Peyer's patch (tissue), 4 donors: ENCODE results near the gene SHC3.

Experiments used
- POLR2A ChIP-seq, 2 donors: fragments of 450-650 bp; IDR thresholded peaks; one replicate each; pipeline ENCODE4 v1.5.1; 2017; ENCODE audit warnings: antibody characterized with exemption in 2 of 2, mild to moderate bottlenecking in 2 of 2, moderate library complexity in 2 of 2
- TF ChIP-seq, protein P1 (sequence below), 6 experiments: fragments of 450-650 bp in 4 of 6; fragments of 200-600 bp in 2 of 6; sonication (generic) in 1 of 6; IDR thresholded peaks; one replicate each; pipeline ENCODE4 v1.5.1; 2017 to 2019; ENCODE audit warnings: antibody characterized with exemption in 6 of 6, mild to moderate bottlenecking in 3 of 6, moderate library complexity in 1 of 6

DNA sequence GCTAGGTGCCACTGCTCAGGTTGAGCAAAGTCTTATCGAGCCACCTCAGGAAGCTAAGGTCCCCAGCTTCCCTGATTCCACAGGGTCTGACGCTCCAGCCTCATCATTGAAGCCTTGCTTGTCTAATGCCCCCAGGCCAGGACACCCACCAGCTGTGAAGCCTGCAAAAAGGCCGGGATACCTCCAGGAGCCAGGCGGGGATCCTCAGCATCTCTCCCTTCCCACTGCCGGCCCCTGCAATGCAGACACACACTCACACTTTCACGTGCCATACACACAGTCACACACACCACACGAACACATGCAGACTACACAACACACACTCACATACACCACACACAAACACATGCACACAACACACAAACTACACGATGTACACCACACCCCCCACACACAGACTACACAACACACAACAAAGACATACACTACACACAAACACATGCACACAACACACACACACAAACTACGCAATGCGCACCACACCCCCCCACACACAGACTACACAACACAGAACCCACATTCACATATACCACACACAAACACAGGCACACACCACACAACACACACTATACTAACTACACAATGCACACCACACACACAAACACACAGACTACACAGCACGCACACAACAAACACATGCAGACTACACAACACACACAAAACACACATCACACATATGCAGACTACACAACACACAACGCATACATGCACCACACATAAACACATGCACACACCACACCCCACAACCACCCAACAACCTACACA lies 205.2 kb downstream of the SHC3 start:
- TF ChIP-seq, protein P1, sequence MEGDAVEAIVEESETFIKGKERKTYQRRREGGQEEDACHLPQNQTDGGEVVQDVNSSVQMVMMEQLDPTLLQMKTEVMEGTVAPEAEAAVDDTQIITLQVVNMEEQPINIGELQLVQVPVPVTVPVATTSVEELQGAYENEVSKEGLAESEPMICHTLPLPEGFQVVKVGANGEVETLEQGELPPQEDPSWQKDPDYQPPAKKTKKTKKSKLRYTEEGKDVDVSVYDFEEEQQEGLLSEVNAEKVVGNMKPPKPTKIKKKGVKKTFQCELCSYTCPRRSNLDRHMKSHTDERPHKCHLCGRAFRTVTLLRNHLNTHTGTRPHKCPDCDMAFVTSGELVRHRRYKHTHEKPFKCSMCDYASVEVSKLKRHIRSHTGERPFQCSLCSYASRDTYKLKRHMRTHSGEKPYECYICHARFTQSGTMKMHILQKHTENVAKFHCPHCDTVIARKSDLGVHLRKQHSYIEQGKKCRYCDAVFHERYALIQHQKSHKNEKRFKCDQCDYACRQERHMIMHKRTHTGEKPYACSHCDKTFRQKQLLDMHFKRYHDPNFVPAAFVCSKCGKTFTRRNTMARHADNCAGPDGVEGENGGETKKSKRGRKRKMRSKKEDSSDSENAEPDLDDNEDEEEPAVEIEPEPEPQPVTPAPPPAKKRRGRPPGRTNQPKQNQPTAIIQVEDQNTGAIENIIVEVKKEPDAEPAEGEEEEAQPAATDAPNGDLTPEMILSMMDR (IDR thresholded peaks at IDR 0.05) = no peak
- no peak for TF ChIP-seq POLR2A (IDR thresholded peaks at IDR 0.05)
